PC-3 (cell line): ENCODE results near the gene CD300LB. TPM values are rescaled to one million over a fixed set of nuclear protein-coding genes. Genes with fewer than 3 reads are reported as not detected.

Source experiments
- ATAC-seq: fragments of 200-7000 bp; cut with Tn5 transposase; 2 replicates; pipeline ENCODE4 v1.9.1; 2020; ENCODE audit warnings: mild to moderate bottlenecking, moderate library complexity
- BruUV-seq: library from RNA; stranded (reverse); fragments of 400-500 nt; replicated peaks from 2 replicates; lab custom pipeline; 2021; lab: Mats Ljungman, UMichigan
- CTCF ChIA-PET: fragments of 300-600 bp; sonication (Branson Sonifier 250); formaldehyde crosslinking; loops from one replicate; lab custom pipeline; 2022; ENCODE audit warnings: antibody characterized with exemption; lab: Charles Lee
- POLR2A ChIA-PET: fragments of 300-600 bp; sonication (Branson Sonifier 250); formaldehyde crosslinking; loops from one replicate; lab custom pipeline; 2022; ENCODE audit warnings: antibody characterized with exemption; ENCODE audit not compliant: unreplicated experiment; lab: Charles Lee
- DNase-seq: peaks from one replicate; pipeline ENCODE4 v3.0.0-alpha.2; 2015
- H2AFZ ChIP-seq: fragments of 300-600 bp; sonication (generic); 2 replicates; pipeline ENCODE4 v1.6.0; 2016; ENCODE audit warnings: antibody characterized with exemption, low read length
- H3F3A ChIP-seq: fragments of 300-600 bp; sonication (generic); one replicate; pipeline ENCODE4 v1.6.0; 2017; ENCODE audit warnings: antibody characterized with exemption, low read length, control low read depth, mild to moderate bottlenecking; ENCODE audit not compliant: unreplicated experiment
- H3K27ac ChIP-seq: fragments of 300-600 bp; sonication (generic); 2 replicates; pipeline ENCODE4 v1.5.1; 2016; ENCODE audit warnings: mild to moderate bottlenecking, low read length
- H3K27me3 ChIP-seq: fragments of 300-600 bp; sonication (generic); 2 replicates; pipeline ENCODE4 v1.6.1; 2016; ENCODE audit warnings: low read length, mixed read lengths
- H3K36me3 ChIP-seq: fragments of 300-600 bp; sonication (generic); 2 replicates; pipeline ENCODE4 v1.6.1; 2016; ENCODE audit warnings: low read depth, mixed run types, low read length, mixed read lengths
- H3K4me1 ChIP-seq: fragments of 300-600 bp; sonication (generic); 2 replicates; pipeline ENCODE4 v1.5.1; 2016; ENCODE audit warnings: low read length; ENCODE audit not compliant: insufficient read depth
- H3K4me2 ChIP-seq: fragments of 300-600 bp; sonication (generic); 2 replicates; pipeline ENCODE4 v1.6.0; 2016; ENCODE audit warnings: low read length
- H3K4me3 ChIP-seq: fragments of 300-600 bp; sonication (generic); 2 replicates; pipeline ENCODE4 v1.5.1; 2016; ENCODE audit warnings: mild to moderate bottlenecking, low read length, mixed read lengths
- H3K79me2 ChIP-seq: fragments of 300-600 bp; sonication (generic); 2 replicates; pipeline ENCODE4 v1.6.1; 2017; ENCODE audit warnings: low read length, mixed read lengths
- H3K9ac ChIP-seq: fragments of 300-600 bp; sonication (generic); 2 replicates; pipeline ENCODE4 v1.6.0; 2016; ENCODE audit warnings: mild to moderate bottlenecking, low read length
- H3K9me2 ChIP-seq: fragments of 300-600 bp; sonication (generic); replicated peaks from 2 replicates; pipeline ENCODE4 v1.6.1; 2016; ENCODE audit warnings: mixed run types, low read length, mixed read lengths
- H3K9me3 ChIP-seq: fragments of 300-600 bp; sonication (generic); 2 replicates; pipeline ENCODE4 v1.6.1; 2016; ENCODE audit warnings: low read length, mixed read lengths
- H4K20me1 ChIP-seq: fragments of 300-600 bp; sonication (generic); 2 replicates; pipeline ENCODE4 v1.6.1; 2016; ENCODE audit warnings: low read length, mixed read lengths
- CTCF ChIP-seq: fragments of 300-600 bp; sonication (generic); conservative IDR thresholded peaks from 2 replicates; pipeline ENCODE4 v1.5.1; 2017; ENCODE audit warnings: antibody characterized with exemption, low read depth, mild to moderate bottlenecking, low read length
- EZH2 ChIP-seq: fragments of 300-600 bp; sonication (generic); IDR thresholded peaks from one replicate; pipeline ENCODE4 v1.6.1; 2017; ENCODE audit warnings: antibody characterized with exemption, mild to moderate bottlenecking, low read length; ENCODE audit not compliant: unreplicated experiment
- EZH2phosphoT487 ChIP-seq: fragments of 300-600 bp; sonication (generic); IDR thresholded peaks from 2 replicates; pipeline ENCODE4 v1.6.1; 2018; ENCODE audit warnings: mild to moderate bottlenecking, antibody characterized with exemption, low read length, borderline replicate concordance
- intact Hi-C: fragments of 100-400 bp; cut with micrococcal nuclease; formaldehyde crosslinking; loops from 2 replicates; pipeline ENCODE4 v1.9.0; 2023
- total RNA-seq: library from RNA; depleted of rRNA; stranded (reverse); fragments of >200 nt; gene quantifications from 2 replicates; pipeline ENCODE4 v1.2.3, GENCODE V29; 2014

Gene CD300LB
- total RNA-seq, 1 experiment from 2014 or later, result not detected

GRCh38 chr17:74565126-74565525 lies 33.9 kb upstream of the CD300LB start:
- Histone ChIP-seq H3F3A (no peaks in the 10 kb centered on the region), H3K9me2 (no peaks in the 10 kb centered on the region), H3K4me3 (no peak overlapping the region), H3K9ac (no peak overlapping the region), H2AFZ (no peak overlapping the region), H3K27ac (no peak overlapping the region), H3K9me3 (no peaks in the 10 kb centered on the region), H3K4me2 (no peak overlapping the region), H3K27me3 (peaks cover 42% of the 10 kb centered on the region), H3K79me2 (no peaks in the 10 kb centered on the region), H3K4me1 (peaks cover 11% of the 10 kb centered on the region), H4K20me1 (no peaks in the 10 kb centered on the region), H3K36me3 (no peaks in the 10 kb centered on the region)
- BruUV-seq, result no TSS peak
- POLR2A ChIA-PET, result no interaction called here
- ATAC-seq (no peak), DNase-seq (peak; percentile 12)
- intact Hi-C loops, result no loop called here
- CTCF ChIA-PET, result interaction anchor here (0.6 kb wide), 1 partner anchor 163 kb away, joined by 3 read pairs; no protein-coding TSS in a partner anchor
- no peak for TF ChIP-seq EZH2
- no peak for TF ChIP-seq CTCF
- TF ChIP-seq EZH2phosphoT487, result no peak

GRCh38 chr17:74563358-74563757 lies 32.1 kb upstream of the CD300LB start:
- Histone ChIP-seq H3K27me3 (peaks cover 54% of the 10 kb centered on the region), H3K79me2 (no peaks in the 10 kb centered on the region), H3K4me2 (no peak overlapping the region), H3K9me2 (no peaks in the 10 kb centered on the region), H3K4me1 (no peaks in the 10 kb centered on the region), H4K20me1 (no peaks in the 10 kb centered on the region), H3K4me3 (no peak overlapping the region), H3K9me3 (no peaks in the 10 kb centered on the region), H3K27ac (no peak overlapping the region), H3K9ac (no peak overlapping the region), H2AFZ (no peak overlapping the region), H3F3A (no peaks in the 10 kb centered on the region), H3K36me3 (no peaks in the 10 kb centered on the region)
- DNase-seq (no peak), ATAC-seq (no peak)
- intact Hi-C loops, result no loop called here
- no TSS peak for BruUV-seq
- TF ChIP-seq CTCF (no peak), EZH2 (no peak), EZH2phosphoT487 (no peak)
- ChIA-PET POLR2A (no interaction called here), CTCF (no interaction called here)

- Histone ChIP-seq H3K9ac (no peak overlapping the region), H3K4me3 (no peak overlapping the region), H3F3A (no peaks in the 10 kb centered on the region), H3K4me1 (no peaks in the 10 kb centered on the region), H2AFZ (no peak overlapping the region), H3K36me3 (no peaks in the 10 kb centered on the region), H3K27ac (no peak overlapping the region), H3K79me2 (no peaks in the 10 kb centered on the region), H4K20me1 (no peaks in the 10 kb centered on the region), H3K9me2 (no peaks in the 10 kb centered on the region), H3K4me2 (no peak overlapping the region), H3K27me3 (peaks cover 66% of the 10 kb centered on the region), H3K9me3 (no peaks in the 10 kb centered on the region)
- BruUV-seq, result no TSS peak
- intact Hi-C loops, result no loop called here
- CTCF ChIA-PET, result no interaction called here
- TF ChIP-seq EZH2 (no peak), CTCF (no peak), EZH2phosphoT487 (no peak)
- ATAC-seq (no peak), DNase-seq (no peak)
- POLR2A ChIA-PET, result no interaction called here
These were observed 30.3 kb upstream of the CD300LB start for GRCh38 chr17:74561586-74561985.
